Stimulated activated CD8-positive, alpha-beta memory T cell treated with anti-CD3 and anti-CD28 coated beads, Interleukin-12 subunit alpha, Interleukin-12 subunit beta, amount 100 ng/mL, for 4 hours (primary cell): Measurements from ENCODE around the gene LTBP1.
"Not testable (repeated sequence)": the region's sequence is repeated elsewhere in the genome, so short reads cannot be mapped to it uniquely, and the experiment has no call there.

Source experiments
- DNase-seq: peaks from one replicate; pipeline ENCODE4 v3.0.0-alpha.2; 2020; ENCODE audit warnings: low read depth

LTBP1 gene

DNA sequence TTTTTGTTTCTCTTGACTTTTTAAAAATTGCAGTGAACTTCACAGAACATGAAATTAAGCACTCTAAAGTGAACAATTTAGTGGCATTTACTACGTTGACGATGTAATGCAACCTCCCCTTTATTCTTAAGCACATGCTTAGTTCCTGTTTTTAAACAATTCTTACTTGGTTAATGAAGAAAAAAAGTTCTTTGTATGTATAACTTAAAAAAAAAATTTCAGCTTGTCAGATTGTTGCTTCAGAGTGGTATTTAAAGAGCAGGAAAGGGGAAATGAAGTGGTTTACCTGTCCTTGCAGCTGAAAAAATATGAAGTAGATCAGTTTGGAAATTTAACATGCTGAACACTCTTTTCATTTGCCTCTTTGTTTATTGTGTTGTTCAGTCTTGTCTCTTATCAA is 434.0 kb downstream of the LTBP1 start:
- no peak for DNase-seq

DNA sequence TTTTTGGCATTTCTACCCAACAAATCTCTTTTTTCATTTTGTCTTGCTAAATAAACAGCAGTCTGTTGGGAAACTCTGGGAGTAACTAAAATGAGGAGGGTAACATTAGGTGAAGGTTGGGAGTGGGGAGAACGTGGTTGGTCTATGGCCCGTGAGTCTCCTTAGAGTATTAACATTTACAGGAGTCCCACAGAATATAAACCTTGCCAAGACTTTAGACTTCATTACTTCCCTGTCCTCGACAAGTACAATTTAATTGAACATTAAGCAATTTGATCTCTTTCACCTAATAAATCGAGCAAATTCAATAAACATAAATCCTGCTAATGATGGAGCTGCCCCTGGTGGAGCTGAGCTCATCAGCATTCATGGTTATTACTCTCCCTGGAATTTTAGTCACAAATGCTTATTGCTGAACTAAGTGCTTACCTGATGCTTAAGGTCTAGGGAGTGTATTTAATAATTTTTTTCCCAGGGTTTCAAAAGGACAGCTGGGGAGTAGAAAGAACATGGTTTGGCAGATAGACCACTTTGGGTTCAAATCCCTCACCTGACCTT is 434.6 kb downstream of the LTBP1 start:
- no peak for DNase-seq

DNA sequence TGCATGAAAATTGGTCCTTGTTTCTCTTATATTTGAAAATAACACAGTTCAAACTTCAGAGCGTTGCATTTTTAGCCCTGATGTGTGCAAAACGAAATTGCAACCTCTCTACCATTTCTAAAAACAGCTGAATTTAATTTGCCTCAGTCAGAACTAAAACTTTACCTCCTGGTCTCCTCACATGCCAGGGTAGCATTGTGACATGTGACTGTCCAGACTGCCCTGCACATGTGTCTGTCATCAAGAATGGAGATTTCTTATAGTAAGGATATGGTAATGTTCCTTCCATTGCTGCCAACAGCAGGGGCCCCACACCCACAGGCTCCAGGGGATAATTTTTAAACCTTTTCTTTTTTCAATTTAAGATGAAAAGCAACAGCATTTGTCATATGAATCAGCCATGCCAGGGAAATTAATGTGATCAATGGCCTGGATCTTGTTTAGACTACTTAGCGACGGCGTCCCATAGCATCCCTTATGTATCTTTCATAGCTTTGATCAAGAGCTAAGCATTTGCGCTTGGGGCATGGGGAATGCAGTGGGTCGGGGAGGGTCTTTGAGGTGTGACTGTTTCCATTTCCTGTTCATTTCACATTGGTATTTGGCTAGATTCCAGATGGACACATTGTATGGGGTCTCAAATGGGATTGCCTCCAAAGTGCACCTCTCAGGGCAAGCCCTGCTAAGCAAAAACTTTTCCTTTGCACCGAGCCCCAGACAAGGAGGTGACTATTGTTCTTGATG is 437.3 kb downstream of the LTBP1 start:
- DNase-seq = no peak

DNA sequence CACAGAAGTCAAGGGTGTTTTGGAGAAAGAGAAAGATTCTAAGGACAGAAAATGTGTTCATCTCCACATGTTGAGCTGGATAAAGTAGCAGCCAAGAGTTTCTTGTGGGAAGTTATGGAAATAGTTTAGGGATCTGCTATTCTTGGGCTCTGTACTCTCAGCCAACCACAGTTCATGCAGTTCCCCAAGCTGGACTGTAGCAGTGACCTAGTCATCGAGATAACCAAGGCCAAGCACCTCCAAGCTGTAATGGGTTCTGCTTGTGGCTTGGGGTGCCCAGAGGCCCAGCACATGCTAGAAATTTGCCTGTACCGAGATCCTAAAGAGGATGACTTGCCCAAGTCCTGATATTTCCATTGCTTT is 437.8 kb downstream of the LTBP1 start:
- no peak for DNase-seq

DNA sequence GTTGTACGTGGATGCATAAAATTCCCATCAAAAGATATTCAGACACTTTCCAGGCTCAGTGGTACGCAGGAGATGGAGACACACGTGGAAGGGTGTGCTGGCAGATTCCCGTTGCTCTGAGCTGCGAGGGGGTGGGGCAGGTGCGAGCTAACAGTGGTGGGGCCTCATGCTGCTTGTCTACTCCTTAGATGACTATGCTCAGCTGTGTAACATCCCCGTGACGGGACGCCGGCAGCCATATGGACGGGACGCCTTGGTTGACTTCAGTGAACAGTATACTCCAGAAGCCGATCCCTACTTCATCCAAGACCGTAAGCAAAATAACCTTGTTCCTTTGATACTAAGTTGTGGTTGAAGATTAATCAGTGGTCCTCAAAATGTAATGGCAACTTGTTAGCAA is 442.2 kb downstream of the LTBP1 start:
- no peak for DNase-seq

DNA sequence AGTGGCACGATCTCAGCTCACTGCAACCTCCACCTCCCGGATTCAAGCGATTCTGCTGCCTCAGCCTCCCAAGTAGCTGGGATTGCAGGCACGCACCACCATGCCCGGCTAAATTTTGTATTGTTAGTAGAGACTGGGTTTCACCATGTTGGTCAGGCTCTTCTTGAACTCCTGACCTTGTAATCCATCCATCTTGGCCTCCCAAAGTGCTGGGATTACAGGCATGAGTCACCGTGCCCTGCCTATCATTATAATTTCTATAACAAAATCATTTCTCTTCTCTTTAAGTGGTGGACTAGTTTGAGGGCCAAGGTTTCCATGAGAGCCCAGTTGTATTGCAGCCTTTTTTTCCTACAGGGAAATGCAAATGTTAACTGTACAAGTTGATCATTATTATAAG is 442.9 kb downstream of the LTBP1 start:
- not testable (repeated sequence) for DNase-seq

DNA sequence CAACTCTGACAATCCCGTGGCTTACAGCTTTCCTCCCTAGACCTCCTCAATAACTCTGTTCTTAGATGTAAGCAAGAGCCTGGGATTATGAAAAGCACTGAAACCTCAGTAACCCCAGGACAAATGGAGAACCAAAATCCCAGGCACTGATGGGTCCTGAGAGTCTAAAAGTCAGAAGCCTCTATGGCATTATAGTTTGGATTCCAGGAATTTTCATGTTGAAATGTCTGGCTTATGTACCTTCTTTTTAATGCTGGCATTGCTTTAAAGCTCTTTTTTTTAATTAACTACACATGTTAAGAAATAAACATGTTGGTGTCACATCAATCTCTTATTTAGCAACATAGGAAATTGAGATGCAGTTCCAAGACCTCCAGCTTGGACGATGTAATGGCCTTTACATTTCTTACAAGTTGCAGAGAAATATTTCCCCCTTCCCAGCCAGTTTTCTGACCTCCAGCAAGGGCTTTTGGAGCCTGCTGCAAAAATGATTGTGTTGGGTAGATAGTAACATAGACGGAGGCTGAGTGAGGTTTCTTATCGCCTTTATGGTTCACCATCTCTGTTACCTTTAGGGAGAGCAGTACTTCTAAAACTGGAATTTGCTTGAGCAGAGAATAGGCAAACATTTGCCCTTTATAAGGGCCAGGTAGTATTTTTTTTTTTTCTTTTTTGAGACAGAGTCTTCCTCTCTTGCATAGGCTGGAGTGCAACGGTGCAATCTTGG is 444.9 kb downstream of the LTBP1 start:
- no peak for DNase-seq

DNA sequence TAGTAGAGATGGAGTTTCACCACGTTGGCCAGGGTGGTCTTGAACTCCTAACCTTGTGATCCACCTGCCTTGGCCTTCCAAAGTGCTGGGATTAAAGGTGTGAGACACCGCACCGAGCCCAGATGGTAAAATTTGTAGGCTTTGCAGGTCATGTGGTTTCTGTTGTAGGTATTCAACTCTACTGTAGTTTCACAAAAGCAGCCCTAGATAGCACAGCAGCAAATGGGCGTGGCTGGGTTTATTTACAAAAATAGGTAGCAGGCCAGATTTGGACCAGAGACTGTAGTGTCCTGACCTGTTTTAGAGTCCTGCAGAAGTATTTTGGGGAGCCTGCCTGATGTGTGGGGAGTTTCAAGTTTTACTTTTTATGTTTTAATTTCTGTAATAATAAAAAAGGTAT is 445.6 kb downstream of the LTBP1 start:
- DNase-seq = no peak

DNA sequence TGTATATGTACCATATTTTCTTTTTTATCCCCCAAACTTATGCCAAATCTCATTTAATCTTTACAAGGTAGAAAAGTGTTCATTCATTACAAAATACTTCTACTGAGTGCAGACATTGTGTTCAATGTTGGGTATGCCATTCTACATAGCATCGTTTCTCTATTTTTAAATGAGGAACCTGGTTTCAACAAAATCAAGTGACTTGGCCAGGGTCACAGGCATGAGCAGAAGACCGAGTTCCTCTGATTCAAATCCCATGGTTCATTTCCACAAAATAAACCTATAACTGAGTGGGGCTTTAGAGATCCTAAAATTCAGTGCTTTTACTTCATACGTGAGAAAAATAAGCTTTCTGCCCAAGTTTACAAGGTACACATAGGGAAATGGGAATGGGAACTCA is 448.3 kb downstream of the LTBP1 start:
- no peak for DNase-seq

DNA sequence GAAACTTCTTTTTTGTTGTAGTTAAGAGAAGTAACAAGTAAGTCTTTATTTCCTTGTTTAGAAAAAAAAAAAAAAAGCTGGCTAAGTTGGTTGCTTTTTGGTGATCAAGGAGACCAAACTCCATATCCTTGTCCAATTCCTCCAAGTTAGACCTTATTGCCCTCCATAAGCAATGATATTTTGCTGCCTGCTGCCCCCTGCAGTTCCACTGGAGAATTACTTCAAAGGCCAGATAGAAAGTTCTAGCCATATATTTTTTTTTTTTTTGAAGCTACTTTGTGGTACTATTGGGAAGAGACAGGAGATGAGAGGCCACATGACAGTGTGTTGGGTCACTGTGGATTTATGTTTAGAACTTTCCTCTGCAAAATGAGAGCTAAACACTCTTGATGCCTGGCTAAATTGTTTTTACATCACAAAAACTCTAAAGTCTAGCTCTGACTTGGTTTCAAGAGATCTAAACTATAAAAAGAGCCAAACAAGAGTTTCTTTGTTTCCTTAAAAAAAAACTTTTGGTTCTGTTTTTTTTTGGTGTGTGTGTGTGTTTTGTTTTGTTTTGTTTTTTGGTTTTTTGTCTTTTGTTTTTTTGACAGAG is 449.0 kb downstream of the LTBP1 start:
- no peak for DNase-seq

DNA sequence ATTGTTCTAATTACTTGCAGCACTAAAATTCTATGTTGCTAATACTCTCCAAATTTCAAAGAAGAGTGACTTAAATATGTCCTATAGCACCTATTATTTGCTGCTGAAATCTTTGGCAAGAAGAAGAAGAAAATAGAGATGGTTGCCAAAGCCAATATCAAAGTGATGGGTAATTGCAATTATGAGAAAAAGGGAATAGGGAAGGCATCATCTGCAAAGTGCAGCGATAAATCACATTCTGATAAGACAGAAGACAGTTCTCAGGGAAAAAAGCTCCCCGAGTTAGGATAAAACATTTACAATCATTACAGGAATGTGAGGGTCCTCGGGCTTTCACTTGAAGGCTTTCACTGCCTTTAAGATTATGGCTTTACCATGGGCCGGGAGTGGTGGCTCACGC is 457.6 kb downstream of the LTBP1 start:
- no peak for DNase-seq

DNA sequence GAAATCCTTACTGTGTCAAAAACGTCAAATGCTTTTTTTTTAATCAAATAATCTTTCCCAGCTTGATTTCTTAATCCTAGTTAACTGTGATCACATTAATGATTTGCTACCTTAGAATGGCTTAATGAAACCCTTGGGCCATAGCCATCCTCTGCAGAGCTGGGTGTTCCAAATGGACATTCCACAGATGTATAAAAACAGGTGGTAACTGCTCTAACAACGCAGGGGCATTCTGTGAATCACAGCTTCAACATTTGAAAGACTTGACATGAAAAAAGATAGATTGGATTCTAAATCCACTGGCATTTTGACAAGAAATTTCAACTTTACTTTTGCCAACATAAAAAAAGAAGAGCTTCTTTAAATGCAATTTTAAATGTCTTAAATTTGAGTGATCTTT is 459.9 kb downstream of the LTBP1 start:
- DNase-seq = no peak

DNA sequence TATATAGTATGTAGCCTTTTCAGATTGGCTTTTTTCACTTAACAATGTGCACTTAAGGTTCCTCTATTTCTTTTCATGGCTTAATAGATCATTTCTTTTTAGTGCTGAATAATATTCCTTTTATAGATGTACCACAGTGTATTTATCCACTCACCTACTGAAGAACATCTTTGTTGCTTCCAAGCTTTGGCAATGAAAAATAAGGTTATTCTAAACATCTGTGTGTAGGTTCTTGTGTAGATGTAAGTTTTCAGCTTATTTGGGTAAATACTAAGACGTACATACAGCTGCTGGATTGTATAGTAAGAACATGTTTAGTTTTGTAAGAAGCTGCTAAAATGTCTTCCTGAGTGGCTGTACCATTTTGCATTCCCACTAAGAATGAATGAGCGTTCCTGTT is 461.4 kb downstream of the LTBP1 start:
- no peak for DNase-seq

DNA sequence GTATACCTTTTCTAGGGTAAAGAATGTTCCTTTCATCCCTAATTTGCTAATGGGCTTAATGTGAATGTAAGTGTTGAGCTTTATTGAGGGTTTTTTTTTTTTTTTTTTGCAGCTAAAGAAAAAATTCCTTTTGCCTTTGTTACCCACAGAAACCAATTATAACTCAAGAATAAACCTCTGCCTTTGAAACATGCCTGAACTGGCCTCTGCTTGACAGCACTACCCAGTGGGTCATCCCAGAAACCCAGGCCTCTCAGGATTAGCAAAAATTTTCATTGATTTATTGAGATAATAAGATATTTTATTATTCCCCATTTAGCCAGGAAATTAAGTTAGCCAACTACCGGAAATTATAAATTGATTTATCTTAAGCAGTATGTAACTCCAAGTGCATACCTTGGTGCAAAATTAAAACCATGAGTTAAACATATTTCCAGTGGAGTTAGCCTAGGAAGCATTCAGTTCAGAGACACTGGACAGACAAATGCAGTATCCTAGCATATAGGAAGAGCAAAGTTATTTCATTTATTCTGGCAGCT is 462.7 kb downstream of the LTBP1 start:
- DNase-seq = no peak

DNA sequence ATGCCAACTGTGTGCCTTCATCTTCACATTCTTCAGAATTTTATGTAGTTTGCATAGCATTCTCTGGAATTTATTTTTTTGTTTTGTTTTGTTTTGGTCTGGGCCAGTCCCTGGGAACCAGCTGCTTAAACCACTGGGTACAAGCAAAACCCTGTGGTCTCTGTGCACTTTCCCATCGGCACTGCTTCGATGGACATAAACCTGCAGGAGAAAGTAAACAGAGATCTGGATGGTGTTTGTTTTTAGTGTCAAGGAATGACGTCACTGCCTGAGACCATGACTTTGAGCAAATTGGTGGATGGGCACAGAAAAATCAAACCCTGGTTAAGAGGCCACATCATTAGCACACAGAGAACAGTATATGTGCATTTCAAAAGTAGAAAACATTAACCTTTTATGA is 465.0 kb downstream of the LTBP1 start:
- no peak for DNase-seq

DNA sequence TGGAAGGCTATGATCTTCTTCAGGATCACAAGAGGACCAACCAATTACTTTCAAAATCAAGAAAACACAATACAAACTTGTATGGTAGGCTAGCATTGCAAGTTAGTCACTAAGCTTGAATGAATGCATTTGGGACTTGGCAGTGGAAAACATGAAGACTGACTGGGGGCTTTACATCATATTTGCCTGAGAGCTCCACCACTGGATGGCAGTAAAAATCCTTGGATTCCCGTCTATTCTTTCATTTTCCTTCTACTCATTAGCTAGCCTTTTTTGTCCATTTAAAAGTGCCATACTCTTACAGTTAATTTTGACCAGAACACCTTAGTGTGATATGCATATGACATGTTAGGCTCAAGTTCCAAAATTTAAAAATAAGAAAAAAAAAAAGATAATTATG is 466.2 kb downstream of the LTBP1 start:
- DNase-seq = no peak

DNA sequence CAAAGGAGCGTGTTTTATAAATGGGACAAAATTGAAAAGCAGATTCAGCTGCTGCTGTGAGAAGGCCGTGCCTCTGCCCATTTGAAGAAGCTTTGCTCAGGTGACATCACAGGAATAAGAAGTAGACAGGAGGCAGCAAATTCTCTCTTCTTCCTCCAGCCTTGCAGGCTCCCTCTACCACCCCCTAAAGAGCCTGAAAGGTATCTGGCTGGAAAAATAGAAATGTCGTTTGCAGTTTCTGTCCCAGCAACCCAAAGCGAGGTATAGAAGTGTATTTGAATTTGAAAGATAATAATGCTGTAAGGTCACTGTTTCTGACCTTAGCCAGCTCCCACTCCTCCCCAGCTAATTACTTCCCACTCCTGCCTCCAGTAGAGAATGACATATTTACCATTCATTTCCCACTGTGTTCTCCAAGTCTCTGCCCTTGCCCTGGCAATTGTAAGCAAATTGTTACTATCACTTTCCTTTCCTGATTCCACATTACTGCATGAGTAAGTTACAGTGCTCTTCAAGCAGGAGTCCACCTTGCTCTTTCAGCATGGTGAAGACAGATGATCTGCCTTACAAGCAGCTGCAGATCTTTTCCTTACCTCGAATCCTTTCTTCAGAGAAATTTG is 472.9 kb downstream of the LTBP1 start:
- no peak for DNase-seq

DNA sequence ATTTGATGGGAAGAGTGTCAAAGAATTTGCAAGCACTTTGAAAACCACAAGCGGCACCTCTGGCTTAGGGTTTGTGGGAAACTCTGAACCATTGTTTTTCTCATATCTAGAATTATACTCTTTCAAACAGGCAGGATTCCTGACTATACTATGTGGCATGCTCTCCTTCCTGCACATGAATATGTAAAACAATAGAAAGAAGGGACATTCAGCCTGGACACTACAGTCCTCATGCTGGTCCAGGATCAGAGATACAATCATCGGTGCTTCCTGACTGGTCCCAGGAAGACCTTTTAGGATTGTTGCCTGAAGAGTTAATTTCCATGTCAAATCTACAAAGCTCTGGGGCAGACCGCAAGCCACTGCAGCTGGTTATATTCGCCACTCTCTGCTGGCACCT is 474.0 kb downstream of the LTBP1 start:
- no peak for DNase-seq

DNA sequence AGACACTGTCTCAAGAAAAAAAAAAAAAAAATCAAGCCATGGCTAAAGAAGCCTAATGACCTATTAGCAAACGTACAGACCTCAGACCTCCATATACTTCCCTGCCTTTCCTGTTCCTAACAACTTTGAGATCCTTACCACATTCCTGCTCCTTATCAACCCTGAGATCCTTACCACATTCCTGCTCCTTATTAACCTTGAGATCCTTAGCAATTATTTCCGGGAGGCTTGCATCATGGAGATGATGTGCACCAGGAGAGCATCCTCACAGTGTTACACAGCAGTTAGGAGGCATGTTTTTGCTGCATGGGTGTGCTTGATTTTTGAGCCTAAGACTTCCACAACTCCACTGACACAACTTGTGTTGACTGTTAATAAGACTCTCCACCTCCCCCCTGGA is 475.1 kb downstream of the LTBP1 start:
- no peak for DNase-seq

DNA sequence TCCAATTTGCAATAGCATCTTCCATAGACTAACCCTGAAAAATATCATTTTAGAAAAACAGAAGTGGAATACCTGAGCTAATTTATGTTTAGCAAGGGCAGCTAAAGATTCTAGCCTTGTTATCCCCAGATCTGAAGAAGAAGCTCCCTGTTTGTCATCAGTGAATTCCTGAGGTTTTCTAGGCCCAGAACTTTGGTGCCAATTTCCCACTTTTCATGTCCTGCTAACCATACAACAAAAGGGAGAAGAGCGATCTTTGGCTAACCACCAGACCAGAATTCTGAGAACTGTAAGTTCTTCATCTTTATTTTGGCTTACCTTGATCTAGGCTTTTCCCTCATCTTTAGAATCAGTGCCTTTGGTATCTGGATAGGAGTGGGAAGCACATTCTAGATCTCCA is 478.4 kb downstream of the LTBP1 start:
- DNase-seq = no peak

DNA sequence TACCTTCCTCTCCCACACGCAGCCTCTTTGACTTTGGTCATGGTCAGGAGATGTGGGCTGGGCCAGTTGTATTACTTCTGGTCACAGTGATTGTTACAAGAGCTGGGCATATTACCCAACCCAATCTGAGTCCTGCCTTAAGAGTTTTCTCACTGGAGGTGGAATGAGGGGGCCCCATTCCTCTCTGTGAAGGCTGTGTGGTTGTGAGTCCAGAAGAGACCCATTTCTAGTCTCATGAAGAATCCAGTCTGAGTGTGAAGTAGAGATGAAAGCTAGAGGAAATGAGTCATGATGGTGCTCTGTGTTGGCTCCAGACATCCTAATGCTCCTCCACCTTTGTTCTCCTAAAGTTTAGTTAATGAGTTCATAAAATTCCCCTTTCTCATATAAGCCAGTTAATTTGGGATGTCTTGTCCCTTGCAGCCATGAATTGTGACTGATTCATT is 478.9 kb downstream of the LTBP1 start:
- no peak for DNase-seq

DNA sequence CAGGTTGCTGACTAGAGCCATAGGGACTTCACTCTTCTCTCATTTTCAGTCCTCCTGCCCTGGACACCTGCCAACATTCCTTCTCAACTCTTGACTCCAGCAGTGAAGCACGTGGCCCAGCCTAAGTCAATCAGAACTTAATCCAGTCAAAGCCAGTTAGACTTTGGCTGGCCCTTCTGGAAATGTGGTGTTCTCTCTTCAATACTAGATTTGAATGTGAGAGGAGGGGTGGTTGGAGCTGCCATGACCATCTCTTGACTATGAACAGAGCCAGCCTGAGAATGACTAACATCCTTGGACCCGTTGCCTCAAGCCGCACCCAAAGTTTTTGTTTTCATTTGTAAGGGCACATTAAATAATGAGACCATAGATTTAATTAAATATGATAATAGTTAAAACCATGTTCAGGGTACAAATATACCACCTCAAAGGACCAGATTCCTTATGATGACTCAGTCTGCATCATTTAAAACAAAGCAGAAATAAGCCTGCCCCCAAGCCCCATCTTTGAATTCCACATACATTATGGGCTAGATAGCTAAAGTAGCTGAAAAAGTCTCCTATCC is 480.0 kb downstream of the LTBP1 start:
- DNase-seq = no peak
